Stimulated activated CD4-positive, alpha-beta T cell treated with anti-CD3 and anti-CD28 coated beads, Interleukin-12 subunit alpha, Interleukin-12 subunit beta, amount 100 ng/mL, for 48 hours (primary cell): ENCODE data around the gene SAE1.
"Not testable (repeated sequence)": the region's sequence is repeated elsewhere in the genome, so short reads cannot be mapped to it uniquely, and the experiment has no call there.

ENCODE experiments used
- DNase-seq, 3 donors: peaks; one replicate each; pipeline ENCODE4 v3.0.0-alpha.2; 2020; ENCODE audit warnings: low read depth in 2 of 3, low spot score in 1 of 3

SAE1 gene

GRCh38 chr19:47130589-47131227 is at the start of gene SAE1:
TSS of gene SAE1 (plus strand) at chr19:47130835. CDS start at chr19:47130931, 96 bp downstream.
- DNase-seq: peak; percentile 84 to 99 (median 93)

DNA sequence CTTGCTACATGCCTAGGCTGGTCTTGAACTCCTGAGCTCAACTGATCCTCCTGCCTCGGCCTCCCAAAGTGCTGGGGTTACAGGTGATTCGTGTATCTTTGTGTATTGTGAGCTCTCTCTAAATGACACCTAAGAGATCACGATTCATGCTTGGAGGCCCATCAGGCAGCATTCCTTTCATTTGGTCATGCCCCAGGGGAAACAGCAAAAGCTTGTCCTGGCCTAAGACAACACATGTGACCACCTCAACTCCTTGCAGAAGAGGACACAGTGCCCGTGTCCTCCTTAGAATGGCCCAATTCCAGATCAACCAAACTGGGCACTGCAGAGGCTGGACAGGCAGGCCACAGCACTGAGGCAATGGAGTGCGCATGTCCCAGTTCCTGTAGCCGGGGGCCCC is 49.5 kb upstream of the SAE1 start:
- DNase-seq: no peak

GRCh38 chr19:47082493-47082892 is 48.1 kb upstream of the SAE1 start:
- DNase-seq: no peak

- no peak for DNase-seq
Observed at GRCh38 chr19:47084879-47085439, 45.7 kb upstream of the SAE1 start.

DNA sequence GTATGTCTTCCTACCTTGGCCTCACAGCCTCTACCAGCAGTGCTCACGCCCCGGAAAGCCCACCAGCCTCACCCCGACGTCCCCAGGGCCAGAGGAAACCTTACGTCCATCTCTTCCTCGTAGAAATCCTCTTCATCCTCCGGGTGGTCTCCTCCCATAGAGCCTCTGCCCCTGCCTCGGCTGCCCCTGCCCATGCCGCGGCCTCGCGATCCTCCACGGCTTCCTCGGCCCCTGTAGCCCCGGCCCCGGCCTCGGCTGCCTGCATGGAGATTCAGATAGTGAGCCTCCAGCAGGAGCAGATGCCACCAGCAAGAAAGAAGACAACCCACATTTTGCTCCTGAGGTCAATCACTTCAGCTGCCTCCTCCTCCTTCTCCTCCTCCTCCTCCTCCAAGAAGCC is 44.4 kb upstream of the SAE1 start:
- DNase-seq: no peak

- DNase-seq: no peak
Observed at GRCh38 chr19:47089767-47090350, 40.8 kb upstream of the SAE1 start.

- DNase-seq: no peak
Observed at GRCh38 chr19:47093254-47093653, 37.4 kb upstream of the SAE1 start.

DNA sequence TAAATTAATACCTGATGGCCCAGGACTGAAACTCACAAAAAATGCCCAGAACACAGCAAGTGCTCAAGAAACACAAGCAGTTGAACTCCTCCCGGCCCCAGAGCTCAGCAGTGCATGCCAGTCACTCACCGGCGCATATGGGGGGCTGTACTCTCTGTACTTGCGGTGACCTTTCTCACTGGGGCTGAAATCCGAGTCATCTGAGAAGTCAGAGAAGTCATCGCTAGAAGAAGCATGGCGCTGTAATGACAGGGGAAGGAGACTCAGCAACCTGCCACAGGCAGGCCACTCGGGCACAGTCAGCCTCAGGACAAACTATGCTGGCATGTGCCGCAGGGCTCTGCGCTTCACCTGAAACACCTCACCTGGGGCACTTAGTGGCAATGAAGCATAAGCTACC is 36.8 kb upstream of the SAE1 start:
- DNase-seq: peak in 1 of 3 donors; percentile 37

DNA sequence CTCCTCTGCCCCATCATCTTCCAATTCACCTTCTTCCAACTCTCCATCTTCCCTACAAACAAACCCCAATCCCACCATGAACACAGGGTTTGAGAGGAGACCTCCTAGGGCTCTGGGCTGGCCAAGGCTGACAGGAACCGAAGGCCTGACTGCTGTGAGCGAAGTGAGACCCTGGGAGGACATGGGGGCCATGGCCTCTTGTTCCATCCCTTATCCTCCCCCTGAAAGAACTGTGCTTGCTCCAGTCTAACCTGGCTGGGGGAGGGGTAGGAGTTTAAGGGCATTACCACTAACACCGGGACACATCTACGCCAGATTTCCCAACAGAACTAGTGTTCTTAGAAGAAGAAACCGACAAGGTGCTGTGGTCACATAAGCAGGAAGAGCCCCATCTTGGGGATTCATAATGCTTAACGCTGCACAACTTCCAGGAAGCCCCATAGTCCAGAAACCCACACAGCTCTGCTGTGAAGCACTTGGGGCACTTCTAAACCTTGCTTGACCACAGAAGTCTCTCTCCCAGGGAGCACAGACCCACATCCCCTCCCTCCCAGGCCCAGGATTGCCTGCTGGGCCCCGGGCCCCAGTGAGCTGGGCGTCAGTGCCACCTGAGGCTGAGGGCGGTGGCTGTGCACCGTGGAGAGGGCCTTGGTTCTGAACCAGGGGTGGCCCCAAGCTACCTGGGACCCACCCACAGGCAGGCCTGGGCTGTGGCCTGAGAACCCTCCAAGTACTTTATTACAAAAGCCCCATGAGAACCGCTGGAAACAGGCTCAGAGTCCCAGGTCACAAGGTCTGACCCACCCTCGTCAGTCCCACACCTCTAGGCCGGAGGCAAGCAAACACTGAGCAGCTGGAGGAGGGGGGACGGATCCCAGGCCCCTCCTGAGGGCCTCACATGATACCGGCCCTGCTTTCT is 35.8 kb upstream of the SAE1 start:
- peak; percentile 40 to 49 (median 42) for DNase-seq

GRCh38 chr19:47095476-47096099 is 35.0 kb upstream of the SAE1 start:
- DNase-seq: no peak

DNA sequence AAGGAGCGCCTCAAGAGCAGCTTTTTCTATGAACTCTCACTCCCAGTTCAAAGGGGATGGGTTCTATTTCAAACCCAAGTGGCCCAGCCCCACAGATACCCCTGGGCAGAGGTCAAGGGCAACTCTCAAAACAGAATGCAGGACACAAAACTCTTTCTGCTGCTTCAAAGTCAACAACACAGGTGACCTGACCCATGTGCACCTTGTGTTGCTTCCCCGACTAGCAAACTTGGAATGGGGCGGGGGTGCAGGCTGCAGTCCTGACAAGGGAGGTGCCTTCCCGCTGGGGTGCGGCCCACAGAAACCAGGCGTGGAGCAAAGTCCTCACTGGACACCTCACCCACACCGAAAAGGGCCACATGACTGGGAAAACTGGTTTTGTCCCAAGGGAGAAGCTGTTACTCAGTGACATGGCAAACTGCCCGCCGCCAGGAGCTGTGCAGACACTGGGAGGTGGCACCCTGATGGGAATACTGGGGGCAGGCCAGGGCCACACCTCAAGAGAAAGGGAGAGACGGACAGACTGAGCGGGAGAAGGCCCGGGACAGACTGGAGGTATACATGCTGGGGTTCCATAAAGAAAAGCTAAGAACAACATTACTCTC is 34.4 kb upstream of the SAE1 start:
- DNase-seq: no peak

- no peak for DNase-seq
Observed at GRCh38 chr19:47096721-47097120, 33.9 kb upstream of the SAE1 start.

DNA sequence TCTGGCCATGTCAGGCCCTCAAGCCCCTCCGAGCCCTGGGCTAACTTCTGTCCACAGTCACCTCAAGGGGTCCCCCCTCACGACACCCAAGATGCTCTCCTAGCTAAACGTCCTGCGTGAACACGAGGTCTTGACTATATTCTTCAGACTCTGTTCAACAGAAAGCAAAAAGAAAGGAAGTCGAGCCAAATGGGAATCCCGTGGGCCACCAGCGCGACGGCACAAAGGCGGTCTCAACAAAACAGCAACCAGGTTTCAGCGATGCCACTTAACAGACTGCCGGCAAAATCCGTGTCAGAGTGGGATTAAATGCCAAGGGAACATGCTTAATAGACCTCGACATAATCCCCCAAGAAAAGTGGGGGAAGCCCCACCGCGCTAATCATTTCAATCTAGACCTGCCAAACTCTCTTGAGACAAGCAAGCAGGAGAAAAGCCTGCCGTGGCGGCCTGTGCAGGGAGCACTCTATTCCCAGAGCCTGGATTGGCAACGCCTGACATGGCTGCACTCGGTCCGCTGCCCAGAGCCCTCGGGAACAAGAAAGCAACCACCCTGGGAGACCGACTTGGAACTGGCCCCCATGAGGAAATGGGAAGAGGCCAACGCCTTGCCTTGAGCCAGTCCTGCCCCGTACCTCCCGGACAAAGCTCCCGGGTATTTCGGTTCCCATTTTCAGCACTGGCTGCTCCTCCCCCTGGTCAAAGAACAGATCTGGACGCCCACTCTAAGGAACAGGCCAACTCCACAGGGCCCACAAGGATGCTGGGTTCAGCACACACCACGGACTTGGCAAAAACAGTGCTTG is 33.0 kb upstream of the SAE1 start:
- no peak for DNase-seq

GRCh38 chr19:47098608-47099007 is 32.0 kb upstream of the SAE1 start:
- no peak for DNase-seq

- DNase-seq: no peak
Observed at GRCh38 chr19:47099576-47100050, 31.0 kb upstream of the SAE1 start.

- DNase-seq: no peak
Observed at GRCh38 chr19:47100290-47100689, 30.3 kb upstream of the SAE1 start.

- DNase-seq: not testable (repeated sequence)
Observed at GRCh38 chr19:47101116-47101515, 29.5 kb upstream of the SAE1 start.

DNA sequence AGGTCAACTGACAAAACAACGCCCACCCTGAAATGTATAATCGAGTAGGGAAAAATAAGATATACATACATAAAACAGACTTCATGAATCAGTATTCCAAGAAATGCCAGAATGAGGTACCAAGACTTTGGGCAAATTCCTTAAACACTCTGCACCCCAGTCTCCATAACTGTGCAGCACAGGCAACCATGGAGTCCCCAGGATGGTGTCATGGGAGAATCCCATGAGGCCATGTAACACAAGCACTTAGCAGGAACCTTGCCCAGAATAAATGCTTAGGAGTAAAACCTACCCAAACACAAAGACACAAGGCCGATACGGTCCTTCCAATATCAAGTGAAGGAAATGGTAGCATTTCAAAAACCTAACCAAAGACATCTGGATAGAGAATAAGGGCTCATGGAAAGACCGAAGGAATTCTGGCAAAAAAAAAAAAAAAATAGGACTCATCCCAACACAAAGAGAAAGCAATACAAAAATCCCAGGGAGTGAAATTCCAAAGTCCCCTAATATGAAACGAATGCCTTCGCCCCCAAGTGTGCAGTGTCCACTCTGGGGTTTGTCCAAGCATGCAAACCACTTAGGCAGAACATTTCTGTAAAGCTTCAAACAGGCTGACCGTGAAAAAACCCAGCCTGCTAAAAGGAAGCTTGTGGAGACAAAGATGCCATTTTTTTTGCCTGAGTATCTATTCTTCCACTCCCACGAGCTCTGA is 28.1 kb upstream of the SAE1 start:
- no peak for DNase-seq

GRCh38 chr19:47104680-47105079 is 26.0 kb upstream of the SAE1 start:
- no peak for DNase-seq
